GM12878 (cell line): ENCODE data around the gene OSBPL2. TPM values are rescaled to one million over a fixed set of nuclear protein-coding genes. Genes with fewer than 3 reads are reported as not detected.

ENCODE experiments used
- CBX5 ChIP-seq: sonication (generic); IDR thresholded peaks from 2 replicates; pipeline ENCODE4 v1.6.1; 2016; ENCODE audit warnings: low read depth, moderate library complexity, mild to moderate bottlenecking, inconsistent platforms
- CHD4 ChIP-seq: fragments of 200-600 bp; sonication (generic); IDR thresholded peaks from 2 replicates; pipeline ENCODE4 v1.6.1; 2016; ENCODE audit warnings: mild to moderate bottlenecking
- CREB1 ChIP-seq: IDR thresholded peaks from 2 replicates; pipeline ENCODE4 v1.6.1; 2012; ENCODE audit warnings: low read depth, mild to moderate bottlenecking, inconsistent platforms
- EGR1 ChIP-seq, 2 experiments: IDR thresholded peaks; 1 replicate in 1 of 2; 2 replicates in 1 of 2; pipeline ENCODE4 v1.6.1; 2011 to 2012; ENCODE audit warnings: low read depth in 2 of 2, low read length in 2 of 2, borderline replicate concordance in 1 of 2, mild to moderate bottlenecking in 1 of 2, moderate library complexity in 1 of 2
- FOXM1 ChIP-seq: IDR thresholded peaks from 2 replicates; pipeline ENCODE4 v1.6.1; 2012; ENCODE audit warnings: low read depth, mild to moderate bottlenecking, inconsistent platforms, low read length, moderate library complexity
- LARP7 ChIP-seq: fragments of 450-650 bp; IDR thresholded peaks from 2 replicates; pipeline ENCODE4 v1.6.1; 2017; ENCODE audit warnings: mild to moderate bottlenecking
- NFXL1 ChIP-seq: fragments of 450-650 bp; IDR thresholded peaks from 2 replicates; pipeline ENCODE4 v1.6.1; 2017; ENCODE audit warnings: antibody characterized with exemption, mild to moderate bottlenecking, borderline replicate concordance
- RCOR1 ChIP-seq: conservative IDR thresholded peaks from 2 replicates; pipeline ENCODE4 v1.6.1; 2012; ENCODE audit warnings: low read depth, low read length, improper control_type of control experiment
- RELA ChIP-seq: fragments of 450-650 bp; IDR thresholded peaks from 2 replicates; pipeline ENCODE4 v1.8.0; 2014; ENCODE audit warnings: borderline replicate concordance; ENCODE audit not compliant: partially characterized antibody
- SRF ChIP-seq, 2 experiments: IDR thresholded peaks; 2 replicates each; pipeline ENCODE4 v1.6.1; 2011; ENCODE audit warnings: low read depth in 2 of 2, low read length in 2 of 2, mild to moderate bottlenecking in 1 of 2, moderate library complexity in 1 of 2
- STAT1 ChIP-seq: fragments of 450-650 bp; conservative IDR thresholded peaks from 2 replicates; pipeline ENCODE4 v1.6.1; 2014; ENCODE audit warnings: antibody characterized with exemption, mild to moderate bottlenecking
- SUPT20H ChIP-seq: IDR thresholded peaks from 2 replicates; pipeline ENCODE4 v1.6.1; 2011; ENCODE audit warnings: low read depth, mild to moderate bottlenecking, low read length, moderate library complexity, borderline replicate concordance; ENCODE audit not compliant: control insufficient read depth
- SUZ12 ChIP-seq: fragments of 200-600 bp; sonication (generic); IDR thresholded peaks from one replicate; pipeline ENCODE4 v1.6.1; 2018; ENCODE audit warnings: antibody characterized with exemption, mild to moderate bottlenecking; ENCODE audit not compliant: unreplicated experiment
- TCF3 ChIP-seq: IDR thresholded peaks from 2 replicates; pipeline ENCODE4 v1.6.1; 2012; ENCODE audit warnings: low read depth, mild to moderate bottlenecking, low read length, borderline replicate concordance; ENCODE audit not compliant: insufficient read depth
- YBX1 ChIP-seq: fragments of 450-650 bp; IDR thresholded peaks from 2 replicates; pipeline ENCODE4 v1.6.1; 2016; ENCODE audit warnings: antibody characterized with exemption
- polyA plus RNA-seq, 11 experiments: library from polyadenylated mRNA; depleted of rRNA in 4 of 11; unstranded in 6 of 11; stranded (reverse) in 5 of 11; fragments of >200 nt; fragmentation: Nextera tagmentation in 4 of 11; fragmentation: Illumina TruSeq in 1 of 11; extraction: Ambion mirVana in 4 of 11; extraction: Trizol in 1 of 11; gene quantifications; 1 replicate in 1 of 11; 2 replicates in 10 of 11; pipeline versions ENCODE4 v1.2.1 to v1.2.3, GENCODE V29; 2011 to 2016; ENCODE audit warnings: inconsistent platforms in 2 of 11, missing spikeins in 2 of 11, low read depth in 1 of 11
- total RNA-seq, 4 experiments: library from RNA; depleted of rRNA in 3 of 4; stranded (reverse); fragments of >200 nt in 3 of 4; fragmentation: Illumina TruSeq in 1 of 4; extraction: Trizol in 1 of 4; gene quantifications; 2 replicates each; pipeline versions ENCODE4 v1.2.1 to v1.2.3, GENCODE V29; 2013 to 2021
- TF ChIP-seq, protein P1 (sequence below): IDR thresholded peaks from 2 replicates; pipeline ENCODE4 v1.6.1; 2012; ENCODE audit warnings: low read depth, low read length, improper control_type of control experiment
- TF ChIP-seq, protein P2 (sequence below): IDR thresholded peaks from 2 replicates; pipeline ENCODE4 v1.6.1; 2011; ENCODE audit warnings: borderline replicate concordance, low read depth, mild to moderate bottlenecking, moderate library complexity, mixed read lengths, low read length; ENCODE audit not compliant: insufficient read depth; ENCODE audit errors: extremely low read length
- TF ChIP-seq, protein P3 (sequence below): fragments of 450-650 bp; IDR thresholded peaks from 2 replicates; pipeline ENCODE4 v1.6.1; 2017; ENCODE audit warnings: mild to moderate bottlenecking
- TF ChIP-seq, protein P4 (sequence below): fragments of 450-650 bp; IDR thresholded peaks from 2 replicates; pipeline ENCODE4 v1.6.1; 2016; ENCODE audit warnings: mild to moderate bottlenecking
- TF ChIP-seq, protein P5 (sequence below): IDR thresholded peaks from 2 replicates; pipeline ENCODE4 v1.6.1; 2011; ENCODE audit warnings: borderline replicate concordance, low read depth, mild to moderate bottlenecking, moderate library complexity, low read length; ENCODE audit not compliant: insufficient read depth, poor library complexity, severe bottlenecking
- TF ChIP-seq, protein P6 (sequence below): fragments of 450-650 bp; IDR thresholded peaks from 2 replicates; pipeline ENCODE4 v1.6.1; 2017; ENCODE audit warnings: mild to moderate bottlenecking, low read depth, inconsistent platforms; ENCODE audit not compliant: poor library complexity, severe bottlenecking

Gene OSBPL2
- total and polyA plus RNA-seq, 10 of the 15 experiments (the other 5 are each of a cell fraction or from before 2014, with no cell fraction given): 2.8 to 22.3 (median 14.7) TPM

DNA sequence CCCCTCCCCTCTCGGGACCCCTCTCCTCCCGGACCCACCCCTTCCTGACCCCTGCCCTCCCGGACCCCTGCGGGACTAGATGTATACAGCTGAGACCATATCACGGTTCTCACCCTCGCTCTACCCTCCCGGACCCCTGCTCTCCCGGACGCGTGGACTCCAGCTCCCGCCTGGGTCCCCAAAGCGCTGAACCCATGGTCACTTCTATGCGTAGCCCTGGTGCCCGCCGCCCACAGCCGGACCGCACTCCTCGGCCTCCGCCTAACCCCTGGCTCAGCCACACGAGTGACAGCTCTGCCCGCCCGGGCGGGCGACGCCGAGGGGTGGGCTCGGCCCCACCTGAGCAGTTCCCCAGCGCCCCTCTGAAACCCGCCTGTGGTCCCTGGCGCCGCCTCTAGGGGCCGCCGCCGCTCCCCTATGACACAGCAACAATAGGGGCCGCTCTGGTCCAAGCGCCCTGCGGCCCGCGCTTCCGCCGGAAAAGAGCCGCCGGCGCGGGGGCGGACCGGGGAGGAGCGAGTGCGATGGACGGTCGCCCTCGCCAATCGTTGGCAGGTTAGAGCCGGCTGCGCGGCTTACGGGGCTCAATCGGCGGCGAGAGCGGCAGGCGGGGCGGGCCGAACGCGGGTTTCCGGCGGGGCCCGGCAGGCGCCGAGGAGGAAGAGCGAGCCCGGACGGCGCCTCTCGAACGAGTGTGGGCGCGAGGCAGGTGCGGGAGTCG lies 64.2 kb downstream of the OSBPL2 start, which contains the start of gene ADRM1 (continued):
- peak; percentile 79 to 100 for TF ChIP-seq EGR1 (IDR thresholded peaks at IDR 0.05; ENCODE audit: borderline replicate concordance in 1 of 2, low read depth in 2 of 2, low read length in 2 of 2)
- no peak for TF ChIP-seq FOXM1
- TF ChIP-seq, protein P1, sequence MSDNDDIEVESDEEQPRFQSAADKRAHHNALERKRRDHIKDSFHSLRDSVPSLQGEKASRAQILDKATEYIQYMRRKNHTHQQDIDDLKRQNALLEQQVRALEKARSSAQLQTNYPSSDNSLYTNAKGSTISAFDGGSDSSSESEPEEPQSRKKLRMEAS: peak; percentile 59
- TF ChIP-seq SRF (IDR thresholded peaks at IDR 0.05; ENCODE audit: low read depth in 2 of 2, low read length in 2 of 2): 0 out of 4 replicates have a peak, but pooled peaks of 1 of the 2 experiments have one; percentile 9
- peak; percentile 87 for TF ChIP-seq STAT1
- TF ChIP-seq LARP7: peak; percentile 75; the same call in 1 of the 2 replicates
- no peak for TF ChIP-seq CHD4
- TF ChIP-seq, protein P2, sequence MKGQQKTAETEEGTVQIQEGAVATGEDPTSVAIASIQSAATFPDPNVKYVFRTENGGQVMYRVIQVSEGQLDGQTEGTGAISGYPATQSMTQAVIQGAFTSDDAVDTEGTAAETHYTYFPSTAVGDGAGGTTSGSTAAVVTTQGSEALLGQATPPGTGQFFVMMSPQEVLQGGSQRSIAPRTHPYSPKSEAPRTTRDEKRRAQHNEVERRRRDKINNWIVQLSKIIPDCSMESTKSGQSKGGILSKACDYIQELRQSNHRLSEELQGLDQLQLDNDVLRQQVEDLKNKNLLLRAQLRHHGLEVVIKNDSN: no peak
- TF ChIP-seq, protein P3, sequence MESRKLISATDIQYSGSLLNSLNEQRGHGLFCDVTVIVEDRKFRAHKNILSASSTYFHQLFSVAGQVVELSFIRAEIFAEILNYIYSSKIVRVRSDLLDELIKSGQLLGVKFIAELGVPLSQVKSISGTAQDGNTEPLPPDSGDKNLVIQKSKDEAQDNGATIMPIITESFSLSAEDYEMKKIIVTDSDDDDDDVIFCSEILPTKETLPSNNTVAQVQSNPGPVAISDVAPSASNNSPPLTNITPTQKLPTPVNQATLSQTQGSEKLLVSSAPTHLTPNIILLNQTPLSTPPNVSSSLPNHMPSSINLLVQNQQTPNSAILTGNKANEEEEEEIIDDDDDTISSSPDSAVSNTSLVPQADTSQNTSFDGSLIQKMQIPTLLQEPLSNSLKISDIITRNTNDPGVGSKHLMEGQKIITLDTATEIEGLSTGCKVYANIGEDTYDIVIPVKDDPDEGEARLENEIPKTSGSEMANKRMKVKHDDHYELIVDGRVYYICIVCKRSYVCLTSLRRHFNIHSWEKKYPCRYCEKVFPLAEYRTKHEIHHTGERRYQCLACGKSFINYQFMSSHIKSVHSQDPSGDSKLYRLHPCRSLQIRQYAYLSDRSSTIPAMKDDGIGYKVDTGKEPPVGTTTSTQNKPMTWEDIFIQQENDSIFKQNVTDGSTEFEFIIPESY: no peak
- no peak for TF ChIP-seq TCF3
- no peak for TF ChIP-seq NFXL1
- 0 out of 2 replicates have a peak, but pooled peaks have one; percentile 58 for TF ChIP-seq CBX5
- no peak for TF ChIP-seq YBX1
- no peak for TF ChIP-seq SUZ12
- TF ChIP-seq, protein P4, sequence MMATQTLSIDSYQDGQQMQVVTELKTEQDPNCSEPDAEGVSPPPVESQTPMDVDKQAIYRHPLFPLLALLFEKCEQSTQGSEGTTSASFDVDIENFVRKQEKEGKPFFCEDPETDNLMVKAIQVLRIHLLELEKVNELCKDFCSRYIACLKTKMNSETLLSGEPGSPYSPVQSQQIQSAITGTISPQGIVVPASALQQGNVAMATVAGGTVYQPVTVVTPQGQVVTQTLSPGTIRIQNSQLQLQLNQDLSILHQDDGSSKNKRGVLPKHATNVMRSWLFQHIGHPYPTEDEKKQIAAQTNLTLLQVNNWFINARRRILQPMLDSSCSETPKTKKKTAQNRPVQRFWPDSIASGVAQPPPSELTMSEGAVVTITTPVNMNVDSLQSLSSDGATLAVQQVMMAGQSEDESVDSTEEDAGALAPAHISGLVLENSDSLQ: peak; percentile 99
- TF ChIP-seq CREB1: peak; percentile 87
- peak; percentile 60 for TF ChIP-seq RELA
- 0 out of 2 replicates have a peak, but pooled peaks have one; percentile 46 for TF ChIP-seq RCOR1
- TF ChIP-seq, protein P5, sequence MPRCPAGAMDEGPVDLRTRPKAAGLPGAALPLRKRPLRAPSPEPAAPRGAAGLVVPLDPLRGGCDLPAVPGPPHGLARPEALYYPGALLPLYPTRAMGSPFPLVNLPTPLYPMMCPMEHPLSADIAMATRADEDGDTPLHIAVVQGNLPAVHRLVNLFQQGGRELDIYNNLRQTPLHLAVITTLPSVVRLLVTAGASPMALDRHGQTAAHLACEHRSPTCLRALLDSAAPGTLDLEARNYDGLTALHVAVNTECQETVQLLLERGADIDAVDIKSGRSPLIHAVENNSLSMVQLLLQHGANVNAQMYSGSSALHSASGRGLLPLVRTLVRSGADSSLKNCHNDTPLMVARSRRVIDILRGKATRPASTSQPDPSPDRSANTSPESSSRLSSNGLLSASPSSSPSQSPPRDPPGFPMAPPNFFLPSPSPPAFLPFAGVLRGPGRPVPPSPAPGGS: no peak
- TF ChIP-seq SUPT20H: no peak
- TF ChIP-seq, protein P6, sequence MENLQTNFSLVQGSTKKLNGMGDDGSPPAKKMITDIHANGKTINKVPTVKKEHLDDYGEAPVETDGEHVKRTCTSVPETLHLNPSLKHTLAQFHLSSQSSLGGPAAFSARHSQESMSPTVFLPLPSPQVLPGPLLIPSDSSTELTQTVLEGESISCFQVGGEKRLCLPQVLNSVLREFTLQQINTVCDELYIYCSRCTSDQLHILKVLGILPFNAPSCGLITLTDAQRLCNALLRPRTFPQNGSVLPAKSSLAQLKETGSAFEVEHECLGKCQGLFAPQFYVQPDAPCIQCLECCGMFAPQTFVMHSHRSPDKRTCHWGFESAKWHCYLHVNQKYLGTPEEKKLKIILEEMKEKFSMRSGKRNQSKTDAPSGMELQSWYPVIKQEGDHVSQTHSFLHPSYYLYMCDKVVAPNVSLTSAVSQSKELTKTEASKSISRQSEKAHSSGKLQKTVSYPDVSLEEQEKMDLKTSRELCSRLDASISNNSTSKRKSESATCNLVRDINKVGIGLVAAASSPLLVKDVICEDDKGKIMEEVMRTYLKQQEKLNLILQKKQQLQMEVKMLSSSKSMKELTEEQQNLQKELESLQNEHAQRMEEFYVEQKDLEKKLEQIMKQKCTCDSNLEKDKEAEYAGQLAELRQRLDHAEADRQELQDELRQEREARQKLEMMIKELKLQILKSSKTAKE: no peak
